ENCODE data around the gene XNDC1N. TPM values are rescaled to one million over a fixed set of nuclear protein-coding genes. Genes with fewer than 3 reads are reported as not detected.
"Not testable (repeated sequence)": the region's sequence is repeated elsewhere in the genome, so short reads cannot be mapped to it uniquely, and the experiment has no call there.

The XNDC1N gene
- total RNA-seq, 2 donors from 2014 or later = 14.0 to 21.8 TPM

- H3K9me3 Mint-ChIP-seq = no peaks in the 10 kb centered on the region
- peaks cover 0 to 8% of the 10 kb centered on the region in 2 donors for H3K36me3 Mint-ChIP-seq
- no peak for ATAC-seq
- DNase-seq (ENCODE audit: low spot score in 2 of 2) = no peak
- no peak overlapping the region for H3K27ac Mint-ChIP-seq
Measured at GRCh38 chr11:71937826-71938225, 9.4 kb upstream of the XNDC1N start.

DNA sequence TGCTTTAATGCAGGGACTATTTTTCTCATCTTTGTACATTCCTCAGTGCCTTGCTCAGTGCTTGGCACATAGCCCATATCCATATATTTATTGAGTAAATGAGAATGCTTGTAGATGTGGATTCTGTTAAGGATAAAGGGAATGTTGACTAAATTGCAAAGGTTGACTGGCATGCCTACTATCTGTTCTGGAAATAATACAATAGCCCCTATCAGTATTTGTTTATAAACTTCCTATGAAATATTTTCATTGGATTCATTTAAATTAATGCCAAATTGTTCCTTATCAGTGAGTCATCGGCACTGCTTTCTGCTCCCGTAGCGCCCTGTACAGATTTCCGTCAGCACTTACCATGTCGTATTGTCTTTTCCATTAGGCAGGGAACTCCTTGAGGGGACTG is 8.4 kb upstream of the XNDC1N start:
- H3K27ac Mint-ChIP-seq = no peak overlapping the region
- ATAC-seq = no peak
- no peaks in the 10 kb centered on the region for H3K9me3 Mint-ChIP-seq
- no peak for DNase-seq (ENCODE audit: low spot score in 2 of 2)
- H3K36me3 Mint-ChIP-seq = peaks cover 0 to 8% of the 10 kb centered on the region in 2 donors

- DNase-seq (ENCODE audit: low spot score in 2 of 2) (no peak), ATAC-seq (no peak)
- Mint-ChIP-seq H3K36me3 (peaks cover 0 to 10% of the 10 kb centered on the region in 2 donors), H3K27ac (no peak overlapping the region), H3K9me3 (no peaks in the 10 kb centered on the region)
Measured at GRCh38 chr11:71935338-71935925, 7.0 kb upstream of the XNDC1N start.

DNA sequence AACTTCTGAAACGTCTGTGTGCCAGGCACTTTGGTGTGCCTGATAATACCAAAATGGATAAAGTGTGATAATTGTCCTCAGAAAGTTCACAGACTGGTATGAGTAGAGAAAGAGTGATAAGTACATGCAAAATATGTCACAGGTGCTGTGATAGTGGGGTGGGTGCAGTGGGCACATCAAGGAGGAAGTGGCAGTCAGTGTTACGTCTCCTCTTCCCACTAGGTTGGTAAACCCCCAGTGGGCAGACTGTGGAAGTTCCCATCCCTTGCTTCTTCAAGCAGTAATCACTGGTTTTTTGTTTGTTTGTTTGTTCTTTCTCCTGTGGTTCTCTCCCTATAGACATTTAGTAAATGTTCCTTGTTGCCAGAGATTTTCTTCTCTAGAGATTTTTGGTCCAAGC is 5.8 kb upstream of the XNDC1N start:
- ATAC-seq (no peak), DNase-seq (ENCODE audit: low spot score in 2 of 2) (no peak)
- H3K27ac Mint-ChIP-seq = peak overlapping the region in 1 of 2 donors; percentile 28
- peaks cover 3 to 17% of the 10 kb centered on the region in 2 donors for H3K36me3 Mint-ChIP-seq
- no peaks in the 10 kb centered on the region for H3K9me3 Mint-ChIP-seq

GRCh38 chr11:71933141-71933933 is 4.9 kb upstream of the XNDC1N start:
- Mint-ChIP-seq H3K9me3 (no peaks in the 10 kb centered on the region), H3K27ac (peak overlapping the region in 1 of 2 donors; percentile 28), H3K36me3 (peaks cover 12 to 26% of the 10 kb centered on the region in 2 donors)
- no peak for DNase-seq (ENCODE audit: low spot score in 2 of 2)
- ATAC-seq = no peak

- Mint-ChIP-seq H3K36me3 (peaks cover 17 to 26% of the 10 kb centered on the region in 2 donors), H3K27ac (peak overlapping the region; percentile 75 to 98), H3K9me3 (no peaks in the 10 kb centered on the region)
- DNase-seq (ENCODE audit: low spot score in 2 of 2) (no peak), ATAC-seq (peak in 1 of 2 donors; percentile 2)
Measured at GRCh38 chr11:71931245-71931602, 2.8 kb upstream of the XNDC1N start.

DNA sequence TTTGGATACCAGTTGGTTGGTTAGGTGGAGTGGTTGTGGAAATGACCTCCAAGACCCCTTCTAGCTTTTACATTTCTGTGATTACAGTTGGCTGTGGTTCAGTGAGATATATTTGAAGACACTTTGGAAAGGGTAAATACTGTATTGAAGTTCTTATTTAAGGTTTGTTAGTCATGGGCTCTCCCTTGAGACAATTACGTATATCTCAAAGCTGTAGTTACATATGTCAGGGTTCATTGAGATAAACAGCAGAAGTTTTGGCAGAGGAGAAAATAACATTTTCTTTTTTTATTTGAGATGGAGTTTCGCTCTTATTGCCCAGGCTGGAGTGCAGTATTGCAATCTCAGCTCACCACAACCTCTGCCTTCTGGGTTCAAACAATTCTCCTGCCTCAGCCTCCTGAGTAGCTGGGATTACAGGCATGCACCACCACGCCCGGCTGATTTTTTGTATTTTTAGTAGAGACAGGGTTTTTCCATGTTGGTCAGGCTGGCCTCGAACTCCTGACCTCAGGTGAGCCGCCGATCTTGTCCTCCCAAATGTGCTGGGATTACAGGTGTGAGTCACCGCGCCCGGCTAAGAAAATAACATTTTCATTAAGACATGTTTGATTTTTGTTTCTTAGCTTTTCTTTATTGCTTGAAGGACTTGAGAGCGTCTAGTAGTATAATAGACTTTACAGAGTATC is 2.3 kb upstream of the XNDC1N start:
- ATAC-seq = no peak
- H3K27ac Mint-ChIP-seq = peak overlapping the region; percentile 75 to 98
- no peak for DNase-seq (ENCODE audit: low spot score in 2 of 2)
- H3K9me3 Mint-ChIP-seq = no peaks in the 10 kb centered on the region
- peaks cover 17 to 26% of the 10 kb centered on the region in 2 donors for H3K36me3 Mint-ChIP-seq

DNA sequence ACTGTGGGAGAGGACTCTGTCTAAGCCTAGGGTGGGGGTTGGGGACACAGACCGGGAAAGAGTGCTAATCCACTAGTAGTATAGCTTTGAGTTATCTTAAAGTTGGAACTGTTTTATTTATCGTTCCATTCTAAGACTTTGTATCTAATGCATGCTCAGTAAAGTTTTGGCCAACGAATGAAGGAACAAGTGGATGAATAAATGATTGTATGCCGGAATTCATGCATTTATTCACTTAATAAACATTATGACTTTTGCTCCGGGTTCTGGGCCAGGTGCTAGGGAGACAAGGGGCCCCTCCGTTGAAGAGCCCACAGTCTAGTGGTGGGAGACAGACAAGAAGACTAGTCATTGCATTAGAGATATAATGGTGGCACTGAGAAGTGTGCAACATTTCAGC is 1.1 kb upstream of the XNDC1N start:
- peaks cover 22 to 33% of the 10 kb centered on the region in 2 donors for H3K36me3 Mint-ChIP-seq
- no peaks in the 10 kb centered on the region for H3K9me3 Mint-ChIP-seq
- H3K27ac Mint-ChIP-seq = peak overlapping the region; percentile 98 to 100
- no peak for ATAC-seq
- no peak for DNase-seq (ENCODE audit: low spot score in 2 of 2)

- ATAC-seq = peak; percentile 93 to 94
- Mint-ChIP-seq H3K9me3 (no peaks in the 10 kb centered on the region), H3K36me3 (peaks cover 22 to 33% of the 10 kb centered on the region in 2 donors)
Measured at GRCh38 chr11:71928737-71929443, 496 bp upstream of the XNDC1N start, which contains the start of gene RNF121. TSS of gene RNF121 (plus strand) at chr11:71929046. CDS start at chr11:71929062, 16 bp downstream.

DNA sequence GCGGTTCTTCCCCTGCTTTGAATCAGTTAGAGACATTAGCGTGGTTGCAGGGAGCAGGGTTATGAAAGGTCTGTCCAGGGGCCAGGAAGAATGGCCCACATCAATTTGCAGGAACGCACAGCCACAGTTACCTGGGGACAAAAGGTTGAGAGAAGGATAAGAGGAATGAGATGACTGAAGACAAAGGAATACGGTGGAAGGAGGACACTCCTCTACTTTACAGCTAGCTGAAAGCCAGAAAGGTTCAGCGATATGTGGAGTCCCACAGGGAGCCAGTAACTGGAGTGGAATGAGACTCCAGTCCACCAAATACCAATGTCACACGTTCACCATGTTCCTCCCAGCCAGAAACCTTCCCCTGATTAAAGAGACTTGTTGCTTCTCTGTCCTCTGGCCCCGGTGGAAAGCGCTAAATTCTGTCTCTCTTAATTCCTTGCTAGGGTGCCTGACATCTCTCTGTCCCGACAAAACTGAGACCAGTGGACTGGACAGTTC is 10.7 kb downstream of the XNDC1N start:
- Mint-ChIP-seq H3K36me3 (peaks cover 14 to 15% of the 10 kb centered on the region in 2 donors), H3K9me3 (no peaks in the 10 kb centered on the region), H3K27ac (no peak overlapping the region)

More at GRCh38 chr11:71928737-71929443, 496 bp upstream of the XNDC1N start, which contains the start of gene RNF121:
- peak within 1 kb of the TSS; percentile 98 to 100 for H3K27ac Mint-ChIP-seq
- DNase-seq (ENCODE audit: low spot score in 2 of 2) = peak; percentile 95 to 97

DNA sequence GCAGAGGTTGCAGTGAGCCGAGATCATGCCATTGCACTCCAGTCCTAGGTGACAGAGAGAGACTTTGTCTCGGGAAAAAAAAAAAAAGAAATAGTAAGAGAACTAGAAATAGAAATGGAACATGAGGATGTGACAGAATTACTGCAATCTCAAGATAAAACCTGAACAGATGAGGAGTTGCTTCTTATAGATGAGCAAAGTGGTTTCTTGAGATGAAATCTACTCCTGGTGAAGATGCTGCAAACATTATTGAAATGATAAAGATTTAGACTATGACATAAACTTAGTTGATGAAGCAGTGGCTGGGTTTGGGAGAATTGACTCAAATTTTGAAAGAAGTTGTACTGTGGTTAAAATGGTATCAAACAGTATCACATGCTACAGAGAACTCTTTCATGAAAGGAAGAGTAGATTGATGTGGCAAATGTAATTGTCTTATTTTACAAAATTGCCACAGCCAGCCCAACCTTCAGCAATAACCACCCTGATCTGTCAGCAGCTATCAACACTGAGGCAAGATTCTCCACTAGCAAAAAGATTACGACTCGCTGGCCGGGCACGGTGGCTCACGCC is 13.7 kb downstream of the XNDC1N start:
- ATAC-seq (peak; percentile 54 to 96), DNase-seq (ENCODE audit: low spot score in 2 of 2) (no peak)
- H3K27ac Mint-ChIP-seq = peak overlapping the region; percentile 73 to 92
- no peaks in the 10 kb centered on the region for H3K9me3 Mint-ChIP-seq
- H3K36me3 Mint-ChIP-seq = peaks cover 15 to 20% of the 10 kb centered on the region in 2 donors

More for the DNA sequence above, 10.7 kb downstream of the XNDC1N start:
- ATAC-seq = no peak
- DNase-seq (ENCODE audit: low spot score in 2 of 2) = no peak

- DNase-seq (ENCODE audit: low spot score in 2 of 2) (no peak), ATAC-seq (no peak)
- Mint-ChIP-seq H3K36me3 (peaks cover 15 to 20% of the 10 kb centered on the region in 2 donors), H3K27ac (peak overlapping the region; percentile 73 to 92), H3K9me3 (no peaks in the 10 kb centered on the region)
Measured at GRCh38 chr11:71913756-71914526, 14.5 kb downstream of the XNDC1N start.

DNA sequence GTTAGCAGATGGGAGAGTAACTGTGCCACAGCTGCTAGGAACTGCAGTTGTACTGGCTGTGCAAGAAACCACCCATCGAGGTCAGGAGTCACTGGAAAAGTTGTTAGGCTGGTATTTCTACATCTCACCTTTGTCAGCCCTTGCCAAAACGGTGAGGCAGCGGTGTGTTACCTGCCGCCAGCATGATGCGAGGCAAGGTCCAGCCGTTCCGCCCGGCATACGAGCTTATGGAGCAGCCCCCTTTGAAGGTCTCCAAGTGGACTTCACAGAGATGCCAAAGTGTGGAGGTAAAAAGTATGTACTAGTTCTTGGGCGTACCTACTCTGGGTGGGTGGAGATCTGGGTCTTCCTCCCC is 16.4 kb downstream of the XNDC1N start:
- peak overlapping the region; percentile 23 to 31 for H3K27ac Mint-ChIP-seq
- not testable (repeated sequence) for DNase-seq (ENCODE audit: low spot score in 2 of 2); ATAC-seq; H3K9me3 Mint-ChIP-seq
- peaks cover 5 to 26% of the 10 kb centered on the region in 2 donors for H3K36me3 Mint-ChIP-seq

GRCh38 chr11:71911321-71911985 is 16.9 kb downstream of the XNDC1N start:
- not testable (repeated sequence) for ATAC-seq, H3K9me3 Mint-ChIP-seq
- DNase-seq (ENCODE audit: low spot score in 2 of 2) = peak; percentile 68 to 71
- Mint-ChIP-seq H3K36me3 (peaks cover 5 to 26% of the 10 kb centered on the region in 2 donors), H3K27ac (peak overlapping the region; percentile 31 to 57)

- peak overlapping the region; percentile 18 to 44 for H3K27ac Mint-ChIP-seq
- H3K36me3 Mint-ChIP-seq = peaks cover 5 to 23% of the 10 kb centered on the region in 2 donors
- ATAC-seq; DNase-seq (ENCODE audit: low spot score in 2 of 2); H3K9me3 Mint-ChIP-seq: not testable (repeated sequence)
Measured at GRCh38 chr11:71910775-71911174, 17.6 kb downstream of the XNDC1N start.

Measured in activated naive CD4-positive, alpha-beta T cell treated with anti-CD3 and anti-CD28 coated beads, Interleukin-2, amount 50 U/mL, for 72 hours (primary cell).